HepG2 (cell line): ENCODE data around the gene KIAA1191. TPM values are rescaled to one million over a fixed set of nuclear protein-coding genes. Genes with fewer than 3 reads are reported as not detected.

ENCODE experiments used
- ASH2L ChIP-seq: fragments of 300-600, 200-600 bp; sonication (generic); IDR thresholded peaks from 2 replicates; pipeline ENCODE4 v1.7.0; 2017; ENCODE audit warnings: low read depth, mild to moderate bottlenecking, moderate library complexity, mixed read lengths, low read length; ENCODE audit not compliant: insufficient read length
- CENPT ChIP-seq: sonication (generic); formaldehyde crosslinking; IDR thresholded peaks from 2 replicates; pipeline ENCODE4 v1.8.0; 2022; ENCODE audit warnings: low read depth, mild to moderate bottlenecking, moderate library complexity, missing genetic modification reagents
- HINFP ChIP-seq: sonication (generic); formaldehyde crosslinking; IDR thresholded peaks from 2 replicates; pipeline ENCODE4 v1.4.0; 2020; ENCODE audit warnings: low read depth, mild to moderate bottlenecking, missing genetic modification reagents
- KLF12 ChIP-seq: sonication (generic); formaldehyde crosslinking; IDR thresholded peaks from 2 replicates; pipeline ENCODE4 v1.4.0; 2020; ENCODE audit warnings: missing genetic modification reagents, borderline replicate concordance
- NCOA1 ChIP-seq: sonication (generic); formaldehyde crosslinking; IDR thresholded peaks from 2 replicates; pipeline ENCODE4 v1.9.0; 2021; ENCODE audit warnings: missing genetic modification reagents
- NKX3-1 ChIP-seq: sonication (generic); formaldehyde crosslinking; IDR thresholded peaks from 2 replicates; pipeline ENCODE4 v1.5.0; 2020; ENCODE audit warnings: missing genetic modification reagents
- PAF1 ChIP-seq: IDR thresholded peaks from 2 replicates; pipeline ENCODE4 v1.6.1; 2016; ENCODE audit warnings: missing genetic modification reagents, missing compliant biosample characterization
- POLR2A ChIP-seq, 2 experiments: IDR thresholded peaks; 2 replicates each; pipeline ENCODE4 v1.6.1; 2011; ENCODE audit warnings: low read depth in 2 of 2, low read length in 2 of 2, mild to moderate bottlenecking in 1 of 2, moderate library complexity in 1 of 2; ENCODE audit not compliant: insufficient read depth in 1 of 2
- RNF2 ChIP-seq: fragments of 450-650 bp; conservative IDR thresholded peaks from 2 replicates; pipeline ENCODE4 v1.6.1; 2016; ENCODE audit warnings: low read depth
- SIX1 ChIP-seq: sonication (generic); formaldehyde crosslinking; IDR thresholded peaks from 2 replicates; pipeline ENCODE4 v1.4.0; 2020; ENCODE audit warnings: missing genetic modification reagents, borderline replicate concordance
- TCF7 ChIP-seq: sonication (generic); IDR thresholded peaks from 2 replicates; pipeline ENCODE4 v1.6.1; 2016; ENCODE audit warnings: antibody characterized with exemption, low read depth
- XRCC5 ChIP-seq: fragments of 200-400 bp; formaldehyde crosslinking; optimal IDR thresholded peaks from 2 replicates; pipeline ENCODE3; 2017; ENCODE audit warnings: mild to moderate bottlenecking, low read length
- ZBTB2 ChIP-seq: sonication (generic); formaldehyde crosslinking; IDR thresholded peaks from 2 replicates; pipeline ENCODE4 v1.8.0; 2022; ENCODE audit warnings: low read depth, missing genetic modification reagents
- ZBTB38 ChIP-seq: sonication (generic); formaldehyde crosslinking; IDR thresholded peaks from 2 replicates; pipeline ENCODE4 v1.5.1; 2020; ENCODE audit warnings: mild to moderate bottlenecking, missing genetic modification reagents
- ZBTB39 ChIP-seq: sonication (generic); formaldehyde crosslinking; IDR thresholded peaks from 2 replicates; pipeline ENCODE4 v1.5.0; 2020; ENCODE audit warnings: missing genetic modification reagents
- ZBTB44 ChIP-seq: sonication (generic); formaldehyde crosslinking; IDR thresholded peaks from 2 replicates; pipeline ENCODE4 v1.4.0; 2020; ENCODE audit warnings: missing genetic modification reagents
- ZNF18 ChIP-seq: sonication (generic); formaldehyde crosslinking; IDR thresholded peaks from 2 replicates; pipeline ENCODE4 v1.8.0; 2022; ENCODE audit warnings: mild to moderate bottlenecking, missing genetic modification reagents; ENCODE audit not compliant: insufficient replicate concordance
- ZNF296 ChIP-seq: sonication (generic); formaldehyde crosslinking; conservative IDR thresholded peaks from 2 replicates; pipeline ENCODE4 v1.5.0; 2020; ENCODE audit warnings: mild to moderate bottlenecking, missing genetic modification reagents
- ZNF337 ChIP-seq: sonication (generic); formaldehyde crosslinking; IDR thresholded peaks from 2 replicates; pipeline ENCODE4 v1.5.1; 2020; ENCODE audit warnings: missing genetic modification reagents, low read depth, mild to moderate bottlenecking, borderline replicate concordance
- ZNF562 ChIP-seq: sonication (generic); formaldehyde crosslinking; IDR thresholded peaks from 2 replicates; pipeline ENCODE4 v1.8.0; 2022; ENCODE audit warnings: missing genetic modification reagents, borderline replicate concordance
- ZNF614 ChIP-seq: IDR thresholded peaks from 2 replicates; pipeline ENCODE4 v1.6.1; 2018; ENCODE audit warnings: missing biosample characterization, missing genetic modification reagents, inconsistent platforms, borderline replicate concordance
- polyA plus RNA-seq, 8 experiments: library from polyadenylated mRNA; depleted of rRNA in 3 of 8; stranded (reverse) in 7 of 8; unstranded in 1 of 8; fragments of >200 nt; fragmentation: Illumina TruSeq in 4 of 8; extraction: Trizol in 4 of 8; gene quantifications; 2 replicates each; pipeline versions ENCODE4 v1.2.1 to v1.2.3, GENCODE V29; 2011 to 2016; ENCODE audit warnings: low read depth in 4 of 8, missing spikeins in 1 of 8, mixed read lengths in 1 of 8; ENCODE audit not compliant: insufficient read depth in 1 of 8
- total RNA-seq, 5 experiments: library from RNA; depleted of rRNA; stranded (reverse); fragments of >200 nt; fragmentation: Illumina TruSeq; extraction: Trizol; gene quantifications; 2 replicates each; pipeline ENCODE4 v1.2.3, GENCODE V29; 2016; ENCODE audit warnings: low read depth in 1 of 5

KIAA1191 gene
- total and polyA plus RNA-seq, 2 of the 13 experiments (the other 11 are each of a cell fraction or from before 2014, with no cell fraction given), result 63.6 to 103 TPM

- TF ChIP-seq ZNF296 (CRISPR knock-in tag) (no peak), ZBTB2 (CRISPR knock-in tag) (no peak), KLF12 (CRISPR knock-in tag) (peak; percentile 66; the same call in 1 of the 2 replicates), ZNF562 (no peak), TCF7 (no peak), ZBTB44 (peak; percentile 60; the same call in 1 of the 2 replicates), NCOA1 (CRISPR knock-in tag) (no peak; the same call in 1 of the 2 replicates), CENPT (CRISPR knock-in tag) (no peak), NKX3-1 (CRISPR knock-in tag) (0 out of 2 replicates have a peak, but pooled peaks have one; percentile 50), SIX1 (CRISPR knock-in tag) (no peak), XRCC5 (peak; percentile 31), HINFP (CRISPR knock-in tag) (peak; percentile 60; the same call in 1 of the 2 replicates), RNF2 (no peak), ASH2L (peak; percentile 81), ZNF614 (CRISPR knock-in tag) (peak; percentile 82; the same call in 1 of the 2 replicates), ZNF18 (CRISPR knock-in tag) (peak; percentile 19), ZBTB39 (CRISPR knock-in tag) (no peak), ZBTB38 (CRISPR knock-in tag) (peak; percentile 96), PAF1 (no peak), ZNF337 (CRISPR knock-in tag) (no peak), POLR2A (IDR thresholded peaks at IDR 0.05; ENCODE audit: insufficient read depth in 1 of 2, low read depth in 2 of 2, low read length in 2 of 2) (peak; percentile 98 to 100)
Observed at GRCh38 chr5:176361437-176362232, at the start of gene KIAA1191 (continued).
